ENCODE measurements around the gene DDX60.
"Not testable (repeated sequence)": the region's sequence is repeated elsewhere in the genome, so short reads cannot be mapped to it uniquely, and the experiment has no call there.

Gene DDX60, protein sequence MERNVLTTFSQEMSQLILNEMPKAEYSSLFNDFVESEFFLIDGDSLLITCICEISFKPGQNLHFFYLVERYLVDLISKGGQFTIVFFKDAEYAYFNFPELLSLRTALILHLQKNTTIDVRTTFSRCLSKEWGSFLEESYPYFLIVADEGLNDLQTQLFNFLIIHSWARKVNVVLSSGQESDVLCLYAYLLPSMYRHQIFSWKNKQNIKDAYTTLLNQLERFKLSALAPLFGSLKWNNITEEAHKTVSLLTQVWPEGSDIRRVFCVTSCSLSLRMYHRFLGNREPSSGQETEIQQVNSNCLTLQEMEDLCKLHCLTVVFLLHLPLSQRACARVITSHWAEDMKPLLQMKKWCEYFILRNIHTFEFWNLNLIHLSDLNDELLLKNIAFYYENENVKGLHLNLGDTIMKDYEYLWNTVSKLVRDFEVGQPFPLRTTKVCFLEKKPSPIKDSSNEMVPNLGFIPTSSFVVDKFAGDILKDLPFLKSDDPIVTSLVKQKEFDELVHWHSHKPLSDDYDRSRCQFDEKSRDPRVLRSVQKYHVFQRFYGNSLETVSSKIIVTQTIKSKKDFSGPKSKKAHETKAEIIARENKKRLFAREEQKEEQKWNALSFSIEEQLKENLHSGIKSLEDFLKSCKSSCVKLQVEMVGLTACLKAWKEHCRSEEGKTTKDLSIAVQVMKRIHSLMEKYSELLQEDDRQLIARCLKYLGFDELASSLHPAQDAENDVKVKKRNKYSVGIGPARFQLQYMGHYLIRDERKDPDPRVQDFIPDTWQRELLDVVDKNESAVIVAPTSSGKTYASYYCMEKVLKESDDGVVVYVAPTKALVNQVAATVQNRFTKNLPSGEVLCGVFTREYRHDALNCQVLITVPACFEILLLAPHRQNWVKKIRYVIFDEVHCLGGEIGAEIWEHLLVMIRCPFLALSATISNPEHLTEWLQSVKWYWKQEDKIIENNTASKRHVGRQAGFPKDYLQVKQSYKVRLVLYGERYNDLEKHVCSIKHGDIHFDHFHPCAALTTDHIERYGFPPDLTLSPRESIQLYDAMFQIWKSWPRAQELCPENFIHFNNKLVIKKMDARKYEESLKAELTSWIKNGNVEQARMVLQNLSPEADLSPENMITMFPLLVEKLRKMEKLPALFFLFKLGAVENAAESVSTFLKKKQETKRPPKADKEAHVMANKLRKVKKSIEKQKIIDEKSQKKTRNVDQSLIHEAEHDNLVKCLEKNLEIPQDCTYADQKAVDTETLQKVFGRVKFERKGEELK (N-terminal part only)

DNA sequence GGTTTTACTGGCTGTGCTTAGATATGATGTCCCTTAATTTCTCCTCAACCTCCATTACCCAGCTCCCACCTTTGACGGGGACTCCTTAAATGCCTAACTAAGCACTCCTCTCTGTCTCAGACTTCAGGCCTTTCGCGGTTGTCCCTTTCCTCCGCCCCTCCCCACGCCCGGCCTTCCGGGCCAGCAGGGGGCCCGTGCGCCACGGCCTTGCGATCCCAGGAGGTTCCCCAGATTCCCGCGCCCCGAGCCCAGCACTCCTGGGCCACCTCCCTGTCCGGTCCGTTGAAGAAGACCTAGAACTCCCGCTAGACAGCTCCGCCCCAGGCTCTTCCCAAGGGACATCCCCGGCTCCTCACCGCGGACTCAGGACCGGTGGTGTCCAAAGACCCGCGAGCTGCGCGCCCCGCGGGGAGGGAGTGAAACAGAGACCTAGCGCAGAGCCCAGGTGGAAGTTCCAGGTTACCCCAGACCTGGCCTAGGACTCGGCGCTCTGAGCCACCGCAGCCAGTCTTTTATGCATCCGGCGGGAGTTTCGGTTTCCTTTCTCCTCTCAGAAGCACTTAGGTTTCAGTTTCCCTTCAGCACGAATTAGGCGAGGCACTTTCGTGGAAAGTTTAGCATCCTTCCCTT lies at the start of gene DDX60:
Gene DDX60 (minus strand): TSS at position 487 of the 630 bp plus-strand sequence. CDS start 7,493 bp downstream, outside the sequence.
- DNase-seq, result peak; percentile 57

DNA sequence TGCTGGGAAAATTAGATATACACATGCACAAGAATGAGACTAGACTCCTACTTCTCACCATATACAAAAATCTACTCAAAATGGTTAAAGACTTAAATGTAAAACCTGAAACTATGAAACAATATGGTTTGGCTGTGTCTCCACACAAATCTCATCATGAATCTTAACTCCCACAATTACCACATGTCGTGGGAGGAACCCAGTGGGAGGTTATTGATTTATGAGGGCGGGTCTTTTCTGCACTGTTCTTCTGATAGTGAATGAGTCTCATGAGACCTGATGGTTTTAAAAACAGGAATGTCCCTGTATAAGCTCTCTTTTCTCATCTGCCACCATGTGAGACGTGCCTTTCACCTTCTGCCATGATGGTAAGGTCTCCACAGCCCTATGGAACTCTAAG lies 48.5 kb upstream of the DDX60 start:
- no peak for DNase-seq

DNA sequence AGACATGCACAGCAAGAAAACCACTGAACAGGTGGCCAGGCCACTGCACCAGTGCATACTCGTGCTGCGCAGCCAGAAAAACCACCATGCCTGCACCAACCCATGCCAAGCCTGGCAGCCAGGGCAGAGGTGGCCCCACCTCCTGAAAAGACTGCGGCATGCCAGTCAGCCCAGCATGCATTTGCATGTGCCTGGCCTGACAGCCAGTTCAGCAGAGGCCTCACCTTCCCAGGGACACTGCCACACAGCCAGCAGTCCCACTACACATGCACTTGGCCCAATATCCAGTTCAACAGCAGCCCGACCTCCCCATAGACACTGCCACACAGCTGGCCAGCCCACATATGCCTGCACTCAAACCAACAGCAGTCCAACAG lies 43.5 kb upstream of the DDX60 start:
- DNase-seq, result no peak

DNA sequence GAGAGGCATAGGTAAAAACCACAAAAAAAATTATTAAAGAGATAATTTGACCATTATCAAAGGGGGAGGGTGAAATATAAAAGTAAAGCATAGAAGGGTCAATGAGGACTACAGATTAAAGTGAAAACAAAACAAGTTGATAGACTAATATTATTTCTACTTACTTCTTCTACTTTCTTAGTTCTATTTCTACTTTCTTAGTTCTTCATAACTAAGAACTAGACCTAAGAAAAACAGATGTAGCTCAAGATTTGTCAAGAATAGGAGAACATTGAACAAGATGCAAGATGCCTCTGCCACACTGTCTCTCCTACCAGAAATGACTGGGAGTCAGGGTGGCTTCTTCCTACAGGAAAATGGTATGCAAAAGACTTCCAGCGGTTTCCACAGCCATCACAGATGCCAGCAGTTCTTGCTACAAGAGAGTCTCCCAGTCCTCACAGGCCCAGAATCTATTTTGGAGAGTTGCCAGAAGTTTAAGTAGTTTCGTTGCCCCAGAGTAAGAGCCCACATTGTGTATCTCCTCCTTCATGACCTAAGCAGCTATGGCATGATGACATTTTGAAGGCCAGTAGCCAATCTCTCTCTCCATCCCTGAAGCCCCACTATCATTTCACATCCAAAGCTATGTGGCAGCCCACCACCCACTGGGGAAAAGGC lies 42.9 kb upstream of the DDX60 start:
- no peak for DNase-seq

DNA sequence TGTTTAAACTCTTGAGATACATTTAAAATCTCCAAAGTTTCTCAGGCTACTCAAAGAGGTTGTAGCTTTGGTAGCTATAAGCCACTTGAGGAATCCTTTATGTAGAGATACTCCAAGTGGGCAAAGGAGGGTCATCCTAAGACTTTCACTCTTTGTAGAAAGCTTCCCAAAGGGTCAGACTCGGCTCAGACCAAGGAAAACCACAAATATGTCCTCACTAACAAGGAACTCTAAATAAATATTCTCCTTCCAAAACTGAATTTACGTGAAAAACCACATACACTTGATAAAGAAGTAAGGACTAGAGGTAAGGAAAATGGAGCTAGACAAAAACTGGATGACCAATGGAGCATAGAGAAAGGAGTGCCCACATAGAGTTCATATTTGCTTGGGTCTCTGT lies 41.7 kb upstream of the DDX60 start:
- no peak for DNase-seq

DNA sequence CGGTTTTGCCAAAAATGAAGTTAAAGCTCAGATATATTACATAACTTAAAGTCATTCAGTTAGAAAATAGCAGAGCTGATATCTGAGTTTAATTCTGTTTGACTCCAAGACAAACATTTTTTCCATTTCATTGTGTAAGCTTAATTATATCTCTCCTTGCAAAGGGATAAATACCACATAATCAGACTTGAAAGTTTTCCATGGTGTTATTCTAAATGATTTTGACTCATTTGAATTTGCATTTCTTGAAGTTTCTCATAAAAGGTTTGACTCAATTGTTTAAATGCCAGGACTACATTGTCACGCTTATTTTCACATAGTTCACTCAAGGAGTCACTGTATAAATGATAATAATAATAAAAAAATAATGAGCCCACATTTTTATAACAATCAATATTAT lies 39.4 kb upstream of the DDX60 start:
- DNase-seq, result no peak

DNA sequence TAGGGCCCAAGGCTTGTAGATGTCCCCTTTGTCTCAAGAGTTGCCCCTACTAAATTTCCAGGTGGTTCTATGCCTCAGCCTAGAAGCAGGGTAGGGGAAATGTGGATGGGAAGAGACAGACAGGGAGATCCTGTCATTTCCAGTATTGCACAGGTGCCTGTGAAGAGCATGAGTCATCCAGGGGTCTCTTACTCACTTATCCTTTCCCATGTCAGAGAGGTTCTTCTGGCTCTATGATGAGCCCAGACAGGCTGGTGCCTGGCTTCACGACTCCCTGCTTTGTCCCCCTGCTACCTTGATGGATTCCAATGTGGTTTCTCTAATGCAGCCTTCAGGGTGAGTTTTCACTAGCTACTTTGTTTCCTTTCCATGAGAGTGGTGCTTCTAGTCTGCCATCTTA lies 35.2 kb upstream of the DDX60 start:
- no peak for DNase-seq

DNA sequence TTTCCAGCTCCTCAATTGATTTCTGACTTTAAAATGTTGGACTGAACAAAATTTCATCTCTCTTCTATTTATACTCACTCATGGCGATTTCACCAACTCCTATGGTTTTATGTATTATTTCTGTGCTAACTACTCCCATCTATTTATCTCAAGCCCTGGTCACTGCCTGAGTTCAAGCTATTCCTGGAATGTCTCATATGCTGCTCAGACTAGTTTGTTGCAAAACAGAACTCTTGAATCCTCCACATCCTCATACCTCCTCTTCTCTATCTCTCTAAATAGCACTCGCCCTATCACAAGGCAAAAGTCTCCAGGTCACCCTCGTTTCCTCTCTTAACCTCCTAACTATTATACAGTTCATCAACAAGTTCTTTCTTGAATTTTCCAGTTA lies 19.0 kb upstream of the DDX60 start:
- DNase-seq, result no peak

DNA sequence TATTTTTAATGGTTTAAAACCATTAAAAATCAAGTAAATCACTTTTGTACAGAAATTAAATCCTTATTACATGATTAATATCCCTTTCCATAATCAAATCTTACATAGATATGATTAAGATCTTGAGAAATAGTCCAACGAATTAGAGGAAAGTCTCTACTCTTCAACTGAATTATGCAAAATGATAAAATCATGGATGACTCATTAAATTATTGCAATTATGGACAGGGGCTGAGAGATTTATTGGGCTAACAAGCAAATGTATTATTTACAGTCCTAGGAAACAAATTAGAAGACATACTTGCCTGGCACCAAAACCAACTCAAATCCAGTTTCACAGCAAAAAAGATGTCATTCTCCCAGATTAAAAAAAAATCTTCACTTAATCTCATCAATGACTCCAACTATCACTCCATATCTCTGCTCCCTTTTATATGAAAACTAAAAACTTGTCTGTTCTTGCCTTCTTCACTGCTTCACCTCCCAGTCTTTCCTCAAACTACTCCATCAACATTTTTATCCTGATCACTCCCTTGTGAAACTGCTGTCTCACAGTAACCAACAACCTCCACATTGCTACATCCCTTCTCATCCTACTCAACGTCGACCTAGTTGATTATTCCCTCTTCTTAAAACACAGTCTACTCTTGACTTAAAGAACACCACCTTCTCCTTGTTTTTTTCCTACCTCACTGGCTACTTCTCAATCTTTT lies 18.4 kb upstream of the DDX60 start:
- DNase-seq, result no peak

DNA sequence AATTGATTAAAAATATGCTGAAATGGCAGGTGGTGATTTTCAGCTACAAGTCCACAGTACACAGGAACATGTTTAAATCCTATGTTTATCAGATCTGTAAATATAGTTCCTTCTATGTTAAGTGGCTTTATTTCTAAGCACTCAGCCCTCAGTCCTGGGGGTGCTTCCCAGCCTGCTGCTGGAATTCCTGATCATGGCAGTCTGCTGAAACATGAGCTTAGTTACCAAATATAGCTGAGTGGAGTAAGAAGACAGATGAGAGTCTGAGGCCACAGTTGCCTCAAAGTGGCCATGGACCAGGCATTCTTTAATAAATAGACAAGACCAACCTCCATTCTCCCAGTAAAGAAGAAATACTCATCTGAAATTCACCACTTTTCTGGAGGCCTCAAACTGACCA lies 17.1 kb upstream of the DDX60 start:
- DNase-seq, result no peak

DNA sequence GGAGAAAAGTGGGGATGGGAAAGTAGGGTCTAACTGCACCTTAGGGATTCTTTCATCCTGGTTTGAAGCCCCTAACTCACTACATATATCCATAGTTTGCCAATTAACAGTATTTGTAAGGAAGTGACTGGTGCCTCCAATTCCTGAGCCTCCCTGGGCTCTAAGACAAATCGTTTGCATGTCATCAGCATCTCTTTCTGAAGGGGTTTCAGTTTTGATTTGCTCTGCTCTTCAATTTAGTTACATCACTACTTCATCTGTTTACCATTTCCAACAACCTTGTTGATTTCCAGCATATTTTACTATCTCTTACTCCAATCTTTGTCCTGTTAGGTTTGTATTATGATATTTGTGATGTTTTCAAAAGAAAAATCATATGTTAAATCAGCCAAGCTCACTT lies 15.5 kb upstream of the DDX60 start:
- no peak for DNase-seq

DNA sequence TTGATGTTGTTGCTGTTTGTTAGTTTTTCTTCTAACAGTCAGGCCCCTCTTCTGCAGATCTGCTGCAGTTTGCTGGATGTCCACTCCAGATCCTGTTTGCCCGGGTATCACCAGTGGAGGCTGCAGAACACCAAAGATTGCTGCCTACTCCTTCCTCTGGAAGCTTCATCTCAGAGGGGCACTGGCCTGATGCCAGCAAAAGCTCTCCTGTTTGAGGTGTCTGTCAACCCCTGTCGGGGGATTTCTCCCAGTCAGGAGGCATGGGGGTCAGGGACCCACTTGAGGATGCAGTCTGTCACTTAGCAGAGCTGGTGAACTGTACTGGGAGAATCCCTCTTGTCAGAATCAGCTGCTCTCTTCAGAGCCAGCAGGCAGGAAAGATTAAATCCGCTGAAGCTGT lies 12.0 kb upstream of the DDX60 start:
- DNase-seq, result not testable (repeated sequence)

DNA sequence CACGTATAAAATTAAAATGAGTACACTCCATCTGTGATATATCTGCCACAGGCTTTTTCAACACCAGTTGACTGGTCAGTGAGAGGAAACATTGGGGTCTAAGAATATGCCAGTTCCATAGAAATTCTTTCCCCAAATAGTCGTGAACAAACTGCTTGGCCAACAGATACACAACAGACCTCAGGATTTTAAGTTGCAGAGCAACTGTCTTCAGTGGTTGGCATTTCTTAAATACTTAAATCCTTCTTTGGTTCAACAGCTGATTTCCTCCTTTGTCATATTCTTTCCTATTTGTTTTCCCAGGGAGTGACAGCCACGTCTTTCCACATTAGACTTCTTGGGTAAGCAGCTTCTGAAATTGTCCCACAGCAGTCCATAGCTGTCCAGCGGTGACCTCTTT lies 7.0 kb upstream of the DDX60 start:
- no peak for DNase-seq

DNA sequence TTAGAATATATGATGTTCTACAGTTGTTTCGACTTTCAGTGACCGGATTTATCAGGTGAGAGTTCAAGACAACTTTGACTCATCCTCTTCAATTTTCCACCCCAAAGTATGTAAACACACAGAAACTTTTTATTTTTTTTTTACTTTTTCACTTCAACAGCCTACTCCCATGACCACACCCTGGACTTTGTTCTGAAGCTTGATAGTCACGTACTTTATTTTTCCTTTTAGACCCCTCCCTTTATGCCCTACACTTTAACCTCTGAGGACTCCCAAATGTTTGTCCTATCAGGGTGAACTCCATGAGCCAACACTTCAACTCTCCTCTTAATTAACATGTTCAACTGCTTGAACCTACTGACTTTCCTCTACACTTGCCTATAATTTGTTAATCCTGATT lies 2.5 kb upstream of the DDX60 start:
- DNase-seq, result no peak

DNA sequence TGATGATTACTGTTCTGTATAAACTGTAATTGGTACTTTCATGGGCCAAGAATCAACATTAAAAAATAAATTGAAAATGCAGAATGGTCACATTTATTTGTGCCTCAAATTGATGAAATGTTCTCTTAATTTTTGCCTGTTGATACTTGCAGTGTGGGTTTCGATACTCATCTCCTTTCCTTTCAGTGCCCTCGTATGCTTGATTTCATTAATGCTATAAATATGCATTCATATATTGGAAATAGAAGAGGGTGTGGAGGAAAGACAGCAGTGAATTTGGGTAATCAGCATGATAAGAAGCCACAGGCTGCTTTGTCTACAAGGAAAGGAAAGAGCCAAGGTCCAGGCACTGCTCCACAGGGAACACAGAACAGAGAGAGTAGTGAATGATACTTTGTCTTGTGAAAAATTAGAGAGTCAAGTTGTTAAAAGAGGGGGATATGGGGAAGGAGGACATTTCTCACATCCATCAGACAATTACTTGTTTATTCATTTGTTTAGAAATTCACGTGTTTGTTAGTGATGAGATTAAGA lies 1.0 kb upstream of the DDX60 start:
- no peak for DNase-seq

DNA sequence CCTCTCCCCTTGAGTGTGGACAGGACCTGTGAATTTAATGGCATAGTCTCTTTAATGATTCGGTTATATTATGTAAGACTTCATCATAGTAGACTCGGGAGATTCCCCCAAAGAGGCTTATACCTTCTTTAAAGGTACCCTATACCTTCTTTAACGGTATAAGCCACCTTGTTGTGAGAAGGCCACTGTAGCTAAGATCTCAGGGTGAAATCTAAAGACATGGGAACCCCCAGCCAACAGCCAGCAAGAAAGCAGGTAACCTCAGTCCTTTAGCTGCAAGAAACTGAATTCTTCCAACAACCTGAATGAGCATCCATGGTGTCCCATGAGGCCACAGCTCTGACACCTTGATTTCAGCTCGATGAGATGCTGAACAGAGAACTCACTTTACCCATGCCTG lies 931 bp downstream of the DDX60 start:
- no peak for DNase-seq

DNA sequence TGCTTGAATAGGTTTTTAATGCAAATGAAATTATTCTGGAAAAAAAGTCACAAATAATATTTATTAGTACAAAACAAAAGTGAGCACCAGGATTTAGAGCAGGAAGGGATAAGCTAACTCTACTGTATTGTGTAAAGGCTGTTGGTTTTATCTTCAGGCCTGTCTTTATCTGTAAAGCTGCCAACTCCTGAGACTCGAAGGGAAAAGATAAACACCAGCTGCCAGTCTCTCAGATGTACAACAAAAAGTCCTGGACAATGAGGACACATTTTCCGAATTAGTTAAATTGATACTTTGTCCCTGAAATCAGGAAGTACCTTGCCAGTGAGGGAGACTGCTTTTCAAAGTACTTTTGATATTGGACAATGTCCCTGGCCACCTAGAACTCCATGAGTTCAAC lies 8.8 kb downstream of the DDX60 start:
- DNase-seq, result peak; percentile 63

DNA sequence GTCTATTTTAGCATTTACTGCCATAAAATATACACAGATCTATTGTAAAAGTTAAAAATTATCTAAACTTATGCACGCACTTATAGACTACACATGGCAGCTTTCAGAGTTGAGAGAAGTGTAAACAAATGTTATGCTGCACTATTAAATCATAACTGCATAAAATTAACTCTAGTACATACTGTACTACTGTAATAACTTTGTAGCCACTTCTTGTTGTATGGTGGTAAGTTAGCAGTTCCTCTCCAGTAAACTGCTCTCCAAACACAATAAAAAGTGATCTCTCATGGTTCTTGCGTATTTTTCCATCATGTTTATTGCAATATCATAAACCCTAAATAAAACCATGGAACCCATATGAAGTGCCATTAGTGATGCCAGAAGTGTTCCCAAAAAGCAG lies 9.6 kb downstream of the DDX60 start:
- DNase-seq, result no peak

DNA sequence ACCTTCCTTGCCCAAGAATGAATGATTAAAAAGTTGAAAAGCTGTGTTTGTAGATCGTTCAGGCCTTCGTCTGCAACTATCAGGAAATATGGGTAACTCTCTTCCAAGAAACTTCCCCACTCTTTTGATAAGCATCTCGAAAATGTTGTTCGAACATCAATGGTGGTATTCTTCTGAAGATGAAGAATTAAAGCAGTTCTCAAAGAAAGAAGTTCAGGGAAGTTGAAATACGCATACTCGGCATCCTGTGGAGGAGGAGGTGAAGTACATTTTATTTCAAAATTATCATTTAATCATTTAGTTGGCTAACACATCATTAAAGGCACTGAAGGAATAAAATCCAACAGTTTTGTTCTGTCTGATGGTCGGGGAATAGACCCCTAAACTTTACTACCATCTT lies 12.1 kb downstream of the DDX60 start:
- DNase-seq, result no peak

DNA sequence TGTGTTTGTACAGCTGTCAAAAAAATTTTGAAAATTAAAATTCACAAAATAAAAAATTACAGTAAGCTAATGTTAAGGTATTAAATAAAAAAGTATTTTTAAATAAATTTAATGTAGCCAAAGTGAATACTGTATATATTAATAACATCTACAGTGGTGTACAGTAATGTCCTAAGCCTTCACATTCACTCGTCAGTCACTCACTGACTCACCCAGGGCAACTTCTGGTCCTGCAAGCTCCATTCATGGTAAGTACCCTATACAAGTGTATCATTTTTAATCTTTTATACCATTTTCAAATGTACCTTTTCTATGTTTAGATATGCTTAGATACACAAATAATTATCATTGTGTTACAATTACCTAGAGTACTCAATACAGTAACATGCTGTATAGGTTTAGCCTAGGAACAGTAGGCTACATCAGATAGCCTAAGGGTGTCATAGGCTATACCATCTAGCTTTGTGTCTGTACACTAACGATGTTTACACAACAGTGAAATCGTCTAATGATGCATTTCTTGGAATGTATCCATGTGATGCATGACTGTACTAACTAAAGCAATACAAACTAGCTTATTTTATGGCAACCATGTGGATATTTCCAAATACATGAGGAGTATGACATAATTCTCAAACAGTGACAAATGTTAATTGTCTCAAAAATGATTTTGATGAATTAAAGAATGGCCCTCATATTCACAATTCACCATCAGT lies 13.7 kb downstream of the DDX60 start:
- DNase-seq, result peak; percentile 36

DNA sequence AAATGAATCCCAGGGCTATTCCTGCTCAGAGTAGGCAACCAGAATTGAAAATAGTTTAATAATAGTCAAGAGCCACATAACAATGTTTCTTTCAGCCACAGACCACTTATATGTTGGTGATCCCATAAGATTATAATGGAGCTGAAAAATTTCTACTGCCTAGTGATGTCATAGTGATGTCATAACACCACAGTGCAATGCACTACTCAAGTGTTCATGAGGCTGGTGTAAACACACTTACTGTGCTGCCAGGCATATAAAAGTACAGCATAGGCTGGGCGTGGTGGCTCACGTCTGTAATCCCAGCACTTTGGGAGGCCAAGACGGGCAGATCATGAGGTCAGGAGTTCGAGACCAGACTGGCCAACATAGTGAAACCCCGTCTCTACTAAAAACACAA lies 15.1 kb downstream of the DDX60 start:
- DNase-seq, result not testable (repeated sequence)

All from NCI-H1092 (cell line).